NCI-H2196 treated with DMSO at 0.1 percent for 48 hours (cell line): Measurements from ENCODE around the gene TXNRD3.
"Not testable (repeated sequence)": the region's sequence is repeated elsewhere in the genome, so short reads cannot be mapped to it uniquely, and the experiment has no call there.

Source experiments
- DNase-seq: peaks from one replicate; lab custom pipeline; 2025; ENCODE audit not compliant: unreplicated experiment; lab: John Stamatoyannopoulos, UW

Gene TXNRD3

DNA sequence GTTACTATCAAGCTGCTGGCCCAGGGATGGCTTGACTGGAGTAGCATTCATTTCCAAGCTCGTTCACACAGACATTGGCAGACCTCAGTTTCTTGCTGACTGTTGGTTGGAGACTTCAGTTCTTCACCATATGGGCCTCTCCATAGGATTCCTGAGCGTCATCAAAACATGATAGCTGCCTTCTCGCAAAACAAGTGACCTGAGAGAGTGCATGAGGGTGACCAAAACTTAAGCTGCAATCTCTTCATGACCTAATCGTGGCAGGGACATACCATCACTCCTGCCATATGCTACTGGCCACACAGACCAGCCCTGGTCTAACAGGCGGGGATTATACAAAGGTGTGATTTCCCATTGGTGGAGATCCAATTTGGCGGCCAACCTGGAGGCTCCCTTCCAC, 50.2 kb downstream of the TXNRD3 start:
- no peak for DNase-seq

DNA sequence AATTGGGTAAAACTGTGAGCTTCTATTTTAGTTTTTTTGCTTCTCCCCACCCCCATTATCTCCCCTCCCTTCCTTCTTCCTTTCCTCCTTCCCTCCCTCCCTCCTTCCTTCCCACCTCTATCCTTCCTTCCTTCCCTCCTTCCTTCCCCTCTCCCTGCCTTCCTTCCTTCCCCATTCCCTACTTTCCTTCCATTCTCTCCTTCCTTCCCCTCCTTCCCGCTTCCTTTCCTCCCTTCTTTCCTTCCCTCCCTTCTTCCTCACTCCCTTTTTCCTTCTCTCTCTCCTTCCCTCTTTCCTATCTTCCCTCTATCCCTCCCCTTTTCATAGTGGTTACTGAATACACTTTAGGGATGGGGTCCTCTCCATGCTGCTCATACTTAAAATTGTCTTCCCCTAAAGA, 55.8 kb downstream of the TXNRD3 start:
- no peak for DNase-seq

DNA sequence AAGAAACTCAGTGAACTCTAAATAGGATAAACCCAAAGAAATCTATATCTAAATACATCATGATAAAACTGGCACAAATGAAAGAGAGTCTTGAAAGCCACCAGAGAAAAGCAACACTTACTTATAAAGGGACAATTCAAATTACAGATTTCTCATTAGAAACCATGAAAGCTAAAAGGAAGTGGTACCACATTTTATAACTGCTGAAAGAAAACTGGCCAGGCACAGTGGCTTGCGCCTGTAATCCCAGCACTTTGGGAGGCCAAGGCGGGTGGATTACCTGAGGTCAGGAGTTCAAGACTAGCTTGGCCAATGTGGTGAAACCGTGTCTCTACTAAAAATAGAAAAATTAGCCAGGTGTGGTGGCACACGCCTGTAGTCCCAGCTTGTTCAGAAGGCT, 59.4 kb downstream of the TXNRD3 start:
- DNase-seq = not testable (repeated sequence)

DNA sequence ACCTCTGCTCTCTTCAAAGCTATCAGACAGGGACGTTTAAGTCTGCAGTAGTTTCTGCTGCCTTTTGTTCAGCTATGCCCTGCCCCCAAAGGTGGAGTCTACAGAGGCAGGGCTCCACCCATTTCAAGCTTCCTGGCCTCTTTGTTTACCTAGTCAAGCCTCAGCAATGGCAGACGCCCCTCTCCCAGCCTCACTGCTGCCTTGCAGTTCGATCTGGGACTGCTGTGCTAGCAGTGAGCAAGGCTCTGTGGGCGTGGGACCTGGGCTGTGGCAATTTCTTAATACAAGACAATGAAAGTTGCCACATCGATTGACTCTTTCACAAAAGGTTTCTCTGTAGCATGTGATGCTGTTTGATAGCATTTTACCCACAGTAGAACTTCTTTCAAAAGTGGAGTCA, 63.4 kb downstream of the TXNRD3 start:
- DNase-seq = not testable (repeated sequence)

DNA sequence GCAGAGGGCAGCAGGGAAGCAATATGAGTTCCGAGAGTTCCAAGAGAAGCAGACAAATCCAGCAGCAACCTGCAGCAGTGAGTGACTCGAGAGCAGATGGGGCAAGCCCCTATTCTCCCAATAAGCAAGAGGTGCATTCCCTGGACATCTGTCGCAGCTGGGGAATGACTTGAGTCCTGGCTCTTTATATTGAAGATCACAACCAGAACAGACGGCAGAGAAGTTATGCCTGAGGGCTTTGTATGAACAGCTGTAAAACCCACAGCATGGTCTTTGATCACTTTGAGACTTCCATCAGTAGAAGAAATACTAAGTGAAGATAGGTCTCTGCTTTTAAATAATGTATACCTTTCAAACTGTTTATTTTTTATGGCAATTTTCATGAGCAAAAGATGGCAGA, 72.6 kb downstream of the TXNRD3 start:
- DNase-seq = no peak

DNA sequence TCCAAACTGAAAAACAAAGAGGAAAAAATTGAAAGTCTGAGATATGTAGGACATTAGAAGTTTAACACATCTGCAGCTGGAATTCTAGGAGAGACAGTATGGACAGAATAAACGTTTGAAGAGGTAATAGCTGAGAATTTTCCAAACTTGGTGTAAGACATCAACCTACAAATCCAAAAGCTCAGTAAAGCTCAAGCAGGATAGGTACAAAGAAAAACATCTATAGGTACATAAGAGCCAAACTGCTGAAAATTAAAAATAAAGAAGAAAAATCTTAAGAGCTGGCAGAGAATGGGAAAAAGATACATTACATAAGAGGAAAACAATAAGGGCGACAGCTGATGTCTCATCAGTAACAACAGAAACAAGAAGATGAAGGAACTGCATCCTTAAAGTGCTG, 73.4 kb downstream of the TXNRD3 start:
- no peak for DNase-seq

DNA sequence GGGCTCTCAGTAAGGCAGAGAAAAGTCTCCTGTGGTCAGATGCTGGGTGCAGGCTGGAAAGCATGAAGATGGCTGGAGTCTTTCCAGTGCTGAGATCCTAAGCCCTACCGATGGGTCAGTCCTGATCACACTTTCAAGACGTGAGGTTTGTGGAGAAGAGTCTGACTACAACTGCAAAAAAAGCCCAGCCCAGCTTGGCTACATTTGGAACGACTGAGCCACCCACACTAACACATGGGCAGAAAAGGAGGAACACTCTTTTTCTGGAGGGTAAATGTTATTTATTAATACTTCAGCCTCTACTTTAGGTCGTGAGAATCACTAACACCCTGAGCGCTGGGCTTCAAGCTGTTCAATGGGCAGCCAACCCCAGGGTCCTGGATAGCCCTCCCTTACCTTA, 74.2 kb downstream of the TXNRD3 start:
- no peak for DNase-seq

DNA sequence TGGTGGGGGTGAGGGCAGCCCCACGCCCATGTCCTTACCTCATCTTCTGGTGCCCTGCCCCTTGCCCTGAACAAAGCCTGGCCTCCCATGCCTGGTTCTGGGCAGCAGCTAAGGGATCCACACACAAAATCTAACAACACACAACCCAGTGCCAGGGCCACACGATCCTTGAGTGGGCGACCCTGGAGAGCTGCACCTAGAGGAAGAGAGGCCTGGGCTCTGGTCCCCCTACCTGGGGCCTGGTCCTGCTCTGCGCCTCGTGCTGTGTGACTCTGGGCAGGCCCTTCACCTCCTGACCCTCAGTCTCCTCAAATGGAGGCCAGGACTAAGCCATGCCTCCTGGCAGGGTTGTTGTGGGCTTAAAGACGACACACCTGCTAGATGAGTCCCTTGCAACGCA, 76.2 kb downstream of the TXNRD3 start:
- DNase-seq = no peak

DNA sequence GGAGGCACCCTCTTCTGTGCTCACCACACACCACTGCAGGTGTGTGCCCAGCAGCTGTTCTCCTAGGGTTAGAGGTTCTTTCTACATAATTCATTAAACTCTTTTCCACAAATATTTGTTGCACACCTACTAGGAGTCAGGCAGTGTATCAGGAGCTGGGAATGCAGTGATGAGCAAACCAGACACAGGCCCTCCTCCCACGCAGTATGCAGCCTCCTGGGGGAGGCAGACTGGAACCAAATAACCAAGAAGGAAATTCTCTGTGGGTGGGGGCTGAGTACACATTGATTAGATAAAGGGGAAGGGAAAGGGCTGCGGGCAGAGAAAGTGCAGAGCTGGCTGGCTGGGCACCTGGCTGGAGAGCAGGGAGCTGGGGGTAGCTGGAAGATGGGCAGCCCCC, 77.7 kb downstream of the TXNRD3 start:
- DNase-seq = no peak

DNA sequence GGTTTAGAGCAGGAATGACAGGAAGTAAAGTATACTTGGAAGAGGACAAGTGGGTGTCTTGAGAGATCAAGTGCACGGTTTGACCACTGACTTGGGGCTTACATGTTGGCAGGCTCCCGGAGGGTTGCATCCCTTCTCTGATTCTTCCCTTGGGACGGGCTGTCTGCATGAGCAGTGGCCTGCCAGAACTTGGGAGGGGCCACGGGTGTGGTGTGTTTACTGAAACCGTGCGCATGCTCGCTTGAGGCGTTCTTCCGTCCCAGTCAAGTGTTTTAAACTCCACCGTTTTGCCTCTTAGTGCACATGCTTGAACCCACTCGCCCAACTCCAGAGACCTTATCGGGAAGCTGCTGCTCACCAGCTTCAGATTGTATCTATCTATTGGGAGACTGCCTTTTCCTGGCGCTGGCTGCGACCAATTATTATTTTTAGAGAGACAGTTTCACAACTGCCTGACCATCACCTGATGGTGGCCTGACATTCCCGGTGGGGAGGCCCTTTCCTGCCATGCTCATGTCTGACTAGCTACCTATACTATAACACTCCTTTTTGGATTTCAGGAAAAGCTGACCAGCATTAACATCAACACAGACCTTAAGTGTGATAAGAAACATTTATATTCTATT, 81.3 kb downstream of the TXNRD3 start:
- no peak for DNase-seq

DNA sequence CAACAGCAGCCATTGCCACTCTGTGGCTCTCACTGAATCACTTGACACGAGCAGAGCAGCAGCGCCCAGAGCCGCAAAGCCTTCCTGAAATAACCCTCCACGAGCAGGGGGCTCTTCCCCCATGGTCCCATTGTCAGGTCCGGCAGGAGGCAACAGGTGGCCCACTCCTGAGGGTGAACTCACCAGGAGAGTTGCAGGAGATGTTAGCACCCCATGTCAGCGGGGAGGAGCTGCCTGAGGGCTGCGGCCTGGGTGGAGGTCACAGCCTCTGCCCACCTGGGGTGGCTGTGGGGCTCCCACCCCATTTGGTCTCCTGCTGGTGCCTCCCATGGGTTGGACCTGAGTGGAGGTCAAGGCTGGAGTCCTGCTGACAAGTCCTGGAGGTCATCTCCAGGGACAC, 83.8 kb downstream of the TXNRD3 start:
- DNase-seq = no peak

DNA sequence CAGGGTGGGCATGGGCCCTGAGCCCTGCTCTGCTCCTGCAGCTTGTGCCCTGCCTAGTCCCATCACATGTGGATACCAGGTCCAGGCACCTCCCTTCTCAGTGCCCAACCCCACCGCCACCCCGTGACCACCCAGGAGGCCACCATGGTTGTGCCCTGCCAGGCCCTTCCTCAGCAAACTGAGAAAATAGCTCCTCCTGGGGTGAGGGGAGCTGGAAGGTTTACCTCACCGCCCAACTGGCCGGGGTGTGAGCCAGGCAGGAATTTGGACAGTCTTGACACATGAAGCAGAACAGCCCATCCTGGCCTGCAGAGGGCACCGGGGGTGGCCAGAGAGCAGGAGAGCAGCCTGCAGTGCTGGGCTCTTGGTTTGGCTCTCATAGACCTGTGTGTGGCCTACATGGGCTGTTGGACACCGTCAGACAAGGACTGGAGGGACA, 84.8 kb downstream of the TXNRD3 start:
- no peak for DNase-seq

DNA sequence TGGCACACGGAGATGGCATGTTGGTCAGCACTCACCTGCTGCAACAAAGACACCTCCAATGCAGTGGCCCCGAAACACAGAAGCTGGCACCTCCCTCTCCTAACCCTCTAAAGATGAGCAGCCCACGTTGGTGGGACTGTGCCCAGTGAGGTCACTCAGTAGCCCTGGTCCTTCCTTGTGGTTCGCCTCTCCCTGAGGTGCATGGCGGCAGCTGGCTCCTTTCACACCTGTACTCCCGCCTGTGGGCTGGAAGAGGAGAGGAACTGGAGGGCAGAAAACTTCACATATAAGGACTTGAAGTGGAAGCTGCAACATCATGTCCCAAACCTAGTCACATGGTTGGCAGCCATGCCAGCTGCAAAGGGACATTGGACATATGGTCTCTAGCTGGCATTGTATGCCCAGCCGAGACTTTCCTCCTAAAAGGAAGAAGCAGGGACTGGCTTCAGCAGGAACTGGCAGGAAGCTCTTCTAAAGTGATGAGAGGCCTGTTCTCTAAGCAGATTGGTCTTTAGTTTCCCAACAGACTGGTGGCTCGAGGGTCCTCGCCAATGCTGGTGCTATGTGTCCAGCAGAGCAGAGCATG, 85.4 kb downstream of the TXNRD3 start:
- DNase-seq = no peak

DNA sequence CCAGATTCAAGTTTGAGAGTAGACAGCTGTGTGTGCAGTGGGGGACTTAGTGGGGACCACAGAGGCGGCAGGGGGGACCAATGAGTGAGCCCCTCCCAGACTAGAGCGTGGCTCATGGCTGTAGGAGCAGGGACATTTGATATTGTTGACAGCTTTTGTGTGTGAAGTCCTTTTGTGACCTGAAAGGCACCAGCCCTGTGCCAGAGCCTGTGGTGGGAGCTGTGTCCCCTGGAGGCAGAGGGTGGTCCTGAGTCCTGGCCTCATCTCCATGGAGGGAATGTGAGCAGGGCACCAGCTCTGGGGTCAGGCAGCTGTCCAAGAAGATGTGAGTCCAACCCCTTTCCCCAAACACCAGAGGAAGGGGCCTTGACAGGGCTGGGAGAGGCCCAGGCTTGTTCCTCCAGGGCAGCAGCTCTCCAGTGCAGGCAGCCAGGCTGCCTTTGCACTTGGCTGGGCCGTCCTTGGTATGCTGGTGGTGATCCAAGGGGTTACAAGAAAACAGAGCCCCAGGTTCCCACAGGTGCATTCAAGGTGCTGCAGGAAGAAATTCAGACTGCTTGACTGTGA, 86.1 kb downstream of the TXNRD3 start:
- DNase-seq = no peak

DNA sequence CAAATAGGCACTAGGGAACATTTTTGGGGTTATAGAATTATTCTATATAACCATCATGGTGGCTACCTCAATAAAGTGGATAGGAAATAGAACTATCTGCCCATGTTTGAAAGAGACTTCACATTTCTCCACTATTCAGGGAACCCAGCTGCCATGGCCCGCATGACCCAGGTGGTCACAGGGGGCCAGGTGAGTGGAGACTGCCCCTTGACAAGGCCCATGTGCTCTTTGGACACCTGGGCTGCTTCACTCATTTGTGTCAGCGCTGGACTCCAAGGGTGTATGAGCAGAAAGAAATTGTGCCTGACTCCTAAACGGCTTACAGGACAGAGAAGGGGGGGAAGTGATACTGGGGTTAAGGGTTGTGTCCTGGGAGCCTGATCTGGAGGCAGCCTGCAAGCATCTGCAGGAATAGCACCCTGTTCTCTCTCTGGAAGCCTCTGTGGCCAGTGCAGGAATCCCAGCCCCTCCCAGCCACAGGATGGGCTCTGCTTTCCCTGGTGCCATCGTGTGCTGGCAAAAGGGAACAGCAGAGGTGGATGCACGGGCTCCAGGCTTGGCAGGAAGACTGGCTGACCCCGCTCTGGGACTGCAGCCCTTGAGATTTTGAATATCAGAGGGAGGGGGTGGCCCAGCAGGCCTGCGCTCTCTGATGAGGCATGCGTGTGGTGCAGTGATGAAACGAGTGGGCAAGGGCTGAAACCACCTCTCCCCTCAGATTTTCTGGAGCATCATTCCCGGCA, 87.1 kb downstream of the TXNRD3 start:
- no peak for DNase-seq

DNA sequence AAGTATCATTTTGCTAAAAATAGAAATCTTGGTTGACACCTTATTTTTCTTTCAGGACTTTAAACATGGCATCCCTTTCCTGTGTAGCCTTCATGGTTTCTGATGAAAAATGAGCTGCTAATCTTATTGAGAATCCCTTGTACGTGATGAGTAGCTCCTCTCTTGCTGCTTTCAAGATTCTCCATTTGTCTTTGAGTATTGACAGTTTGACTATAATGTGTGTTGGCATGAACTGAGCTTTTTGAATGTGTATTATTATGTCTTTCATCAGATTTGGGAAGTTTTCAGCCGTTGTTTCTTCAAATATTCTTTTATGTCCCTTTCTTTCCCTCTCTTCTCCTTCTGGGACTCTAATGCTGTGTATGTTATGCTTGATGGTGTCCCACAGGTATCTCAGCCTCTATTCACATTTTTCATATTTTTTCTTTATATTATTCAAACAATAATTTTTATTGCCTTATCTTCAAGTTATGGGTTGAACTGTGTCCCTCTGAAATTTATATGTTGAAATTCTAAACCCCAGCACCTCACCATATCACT, 92.1 kb downstream of the TXNRD3 start:
- DNase-seq = no peak

DNA sequence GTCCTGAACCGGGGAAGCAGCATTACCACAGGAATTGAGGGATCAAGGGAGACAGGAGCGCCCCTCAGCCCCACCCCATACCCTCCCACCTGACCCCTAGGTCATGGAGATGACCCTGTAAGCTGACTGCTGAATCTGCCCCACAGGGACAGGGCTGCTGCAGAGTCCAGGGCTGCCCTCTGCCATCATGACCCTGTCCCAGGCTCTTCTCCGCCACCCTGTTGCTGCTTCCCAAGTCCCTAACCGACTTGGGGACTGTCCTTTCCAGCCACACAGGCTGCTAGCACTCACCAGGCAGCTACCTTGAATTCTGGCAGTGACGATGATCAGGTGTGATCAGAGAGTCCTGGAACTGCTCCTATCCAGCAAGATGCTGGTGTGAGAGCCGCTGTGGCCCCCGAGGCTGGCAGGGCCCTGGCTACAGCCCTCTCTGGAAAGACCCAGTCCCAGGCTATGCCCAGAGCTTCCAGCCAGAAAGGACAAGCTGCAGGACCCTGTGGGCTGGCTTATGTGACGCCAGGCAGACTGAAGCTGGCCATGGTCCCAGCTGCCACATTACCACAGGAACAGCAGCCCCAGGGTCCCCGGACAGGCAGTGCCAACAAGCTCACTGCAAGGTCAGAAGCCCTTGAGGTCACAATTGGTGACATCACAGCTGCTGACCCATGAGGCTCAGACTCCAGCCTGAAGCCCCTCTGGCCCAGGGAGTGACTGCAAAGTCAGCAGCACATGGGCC, 96.4 kb downstream of the TXNRD3 start, which contains the start of gene C3orf22:
C3orf22 (minus strand) TSS at position 597 of the 736 bp plus-strand sequence. CDS start 5,542 bp downstream, outside the sequence.
- DNase-seq = no peak

DNA sequence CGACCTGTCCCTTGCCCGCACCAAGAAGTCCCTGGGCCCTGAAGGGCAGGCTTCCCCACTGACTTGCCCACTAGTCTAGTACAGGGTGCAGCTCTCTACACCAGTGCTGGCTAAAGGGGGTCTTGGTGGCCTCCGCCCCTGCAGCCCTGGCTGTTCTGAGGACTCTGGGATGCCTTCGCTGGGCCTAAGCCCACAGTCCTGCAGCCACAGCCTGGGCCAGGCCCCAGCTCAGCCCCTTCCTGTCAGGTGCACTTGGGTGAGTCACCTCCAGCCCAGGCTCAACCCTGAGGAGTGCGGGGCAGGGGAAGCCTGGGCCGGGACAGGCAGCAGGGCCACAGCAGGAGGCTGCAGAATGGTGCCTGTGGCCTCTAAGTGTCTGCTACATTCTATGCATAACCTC, 97.2 kb downstream of the TXNRD3 start:
- no peak for DNase-seq

DNA sequence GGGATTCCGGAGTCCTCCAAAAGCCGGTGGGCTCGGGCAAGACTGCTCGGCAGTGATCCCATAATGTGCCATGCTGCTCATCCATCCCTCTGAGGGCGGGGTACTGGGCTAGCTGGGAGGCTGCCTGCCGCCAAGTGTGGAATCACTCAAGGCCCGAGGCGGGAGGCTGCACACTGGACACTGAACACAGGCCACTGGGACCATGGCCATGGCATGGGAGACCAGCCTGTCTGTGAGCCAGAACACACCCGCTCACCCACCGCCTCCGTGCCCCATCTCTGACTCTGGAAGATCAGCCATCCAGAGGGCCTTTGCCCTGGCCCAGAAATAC, 97.5 kb downstream of the TXNRD3 start:
- no peak for DNase-seq
